Caco-2 (cell line): ENCODE results near the gene TMEM63B. TPM values are rescaled to one million over a fixed set of nuclear protein-coding genes. Genes with fewer than 3 reads are reported as not detected.
A peak's percentile ranks its signal among the peaks of the same experiment; 100 is the strongest.

Experiments used
- BruUV-seq: library from RNA; stranded (reverse); fragments of 400-500 nt; replicated peaks from 2 replicates; lab custom pipeline; 2021; lab: Mats Ljungman, UMichigan
- CTCF ChIA-PET: fragments of 300-600 bp; sonication (Branson Sonifier 250); formaldehyde crosslinking; loops from one replicate; lab custom pipeline; 2022; ENCODE audit warnings: antibody characterized with exemption; lab: Charles Lee
- POLR2A ChIA-PET: fragments of 300-600 bp; sonication (Branson Sonifier 250); formaldehyde crosslinking; loops from one replicate; lab custom pipeline; 2022; ENCODE audit warnings: antibody characterized with exemption; lab: Charles Lee
- DNase-seq, 2 experiments: peaks; one replicate each; pipeline versions ENCODE4 v3.0.0 to v3.0.0-alpha.2; 2020 to 2022
- H3K27me3 ChIP-seq: replicated peaks from 2 replicates; pipeline ENCODE4 v1.6.0; 2011; ENCODE audit warnings: low read length; ENCODE audit not compliant: control insufficient read depth, insufficient read depth
- H3K36me3 ChIP-seq: 2 replicates; pipeline ENCODE4 v1.5.1; 2011; ENCODE audit warnings: low read length; ENCODE audit not compliant: control insufficient read depth, insufficient read depth
- H3K4me1 ChIP-seq: fragments of 250-450 bp; sonication (Bioruptor Pico); 2 replicates; pipeline ENCODE4 v1.5.1; 2020; ENCODE audit warnings: mild to moderate bottlenecking
- H3K4me3 ChIP-seq: 2 replicates; pipeline ENCODE4 v1.5.1; 2011; ENCODE audit warnings: low read depth, mild to moderate bottlenecking, control low read depth, low read length
- H3K9me3 ChIP-seq: fragments of 250-450 bp; sonication (Bioruptor Pico); 2 replicates; pipeline ENCODE4 v1.5.1; 2020; ENCODE audit warnings: mild to moderate bottlenecking, moderate library complexity
- H3K27ac Mint-ChIP-seq: one replicate; pipeline ENCODE4 v1.8.0; 2022; ENCODE audit warnings: mixed read lengths; ENCODE audit not compliant: unreplicated experiment
- H3K27me3 Mint-ChIP-seq: one replicate; pipeline ENCODE4 v1.8.0; 2022; ENCODE audit warnings: mixed read lengths; ENCODE audit not compliant: insufficient read depth, unreplicated experiment
- H3K36me3 Mint-ChIP-seq: one replicate; pipeline ENCODE4 v1.8.0; 2022; ENCODE audit warnings: mild to moderate bottlenecking, mixed read lengths; ENCODE audit not compliant: insufficient read depth, unreplicated experiment
- H3K4me1 Mint-ChIP-seq: one replicate; pipeline ENCODE4 v1.8.0; 2022; ENCODE audit warnings: low read depth, mixed read lengths; ENCODE audit not compliant: unreplicated experiment
- H3K4me3 Mint-ChIP-seq: one replicate; pipeline ENCODE4 v1.8.0; 2022; ENCODE audit warnings: mild to moderate bottlenecking, moderate library complexity, mixed read lengths; ENCODE audit not compliant: unreplicated experiment
- H3K9me3 Mint-ChIP-seq: one replicate; pipeline ENCODE4 v1.8.0; 2022; ENCODE audit warnings: mixed read lengths; ENCODE audit not compliant: unreplicated experiment
- CTCF ChIP-seq, 2 experiments: fragments of 200-600 bp in 1 of 2; IDR thresholded peaks; 1 replicate in 1 of 2; 2 replicates in 1 of 2; pipeline versions ENCODE4 v1.5.1 to v1.8.0; 2011 to 2022; ENCODE audit warnings: antibody characterized with exemption in 1 of 2, control low read depth in 1 of 2, inconsistent platforms in 1 of 2, low read depth in 1 of 2, low read length in 1 of 2, mild to moderate bottlenecking in 1 of 2, moderate library complexity in 1 of 2; ENCODE audit not compliant: insufficient read depth in 1 of 2, severe bottlenecking in 1 of 2, unreplicated experiment in 1 of 2
- intact Hi-C: fragments of 100-400 bp; cut with micrococcal nuclease; formaldehyde crosslinking; loops from one replicate; pipeline ENCODE4 v1.10.0; 2022; ENCODE audit not compliant: unreplicated experiment
- total RNA-seq: library from RNA; stranded (reverse); gene quantifications from 2 replicates; pipeline ENCODE4 v1.2.3, GENCODE V29; 2022

The TMEM63B gene
- total RNA-seq, 1 experiment from 2014 or later = 28.2 TPM

DNA sequence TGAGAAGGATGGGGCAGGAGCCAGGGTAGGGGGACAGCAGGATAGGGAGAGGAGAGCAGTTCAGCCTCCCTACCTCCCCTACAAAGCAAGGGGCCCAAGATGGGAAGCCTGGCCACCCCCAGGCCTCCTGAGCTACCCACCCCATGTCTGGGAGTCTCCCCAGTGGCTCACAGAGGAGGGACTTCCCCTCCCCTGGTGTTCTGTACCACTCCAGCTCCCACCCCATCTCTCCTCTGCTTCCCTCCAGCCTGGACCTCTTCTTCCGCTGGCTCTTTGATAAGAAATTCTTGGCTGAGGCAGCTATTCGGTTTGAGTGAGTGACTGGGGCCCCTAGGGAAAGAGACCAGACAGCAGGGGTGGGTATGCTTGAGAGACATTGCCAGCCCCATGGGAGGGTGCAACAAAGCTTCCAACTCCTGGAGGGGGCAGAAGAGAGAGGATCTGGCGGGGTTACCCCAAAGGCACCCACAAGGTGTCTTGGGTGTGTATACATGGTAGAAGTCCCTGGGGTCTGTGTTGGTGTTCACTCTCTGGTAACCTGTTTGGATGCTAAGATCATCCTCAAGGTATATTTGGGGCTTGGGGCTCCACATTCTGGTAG, 23.1 kb downstream of the TMEM63B start:
- CTCF ChIA-PET = no interaction called here
- POLR2A ChIA-PET = no interaction called here
- no peak for DNase-seq
- Histone ChIP-seq H3K36me3 (peaks cover 4% of the 10 kb centered on the region), H3K4me3 (no peak overlapping the region), H3K9me3 (no peaks in the 10 kb centered on the region), H3K4me1 (no peaks in the 10 kb centered on the region; the same call in 1 of the 2 replicates), H3K27me3 (no peaks in the 10 kb centered on the region)
- intact Hi-C loops = no loop called here
- no peak for TF ChIP-seq CTCF (IDR thresholded peaks at IDR 0.05; ENCODE audit: insufficient read depth in 1 of 2, low read depth in 1 of 2, low read length in 1 of 2, severe bottlenecking in 1 of 2, unreplicated experiment in 1 of 2)
- H3K27me3 Mint-ChIP-seq = no peaks in the 10 kb centered on the region
- H3K9me3 Mint-ChIP-seq = no peaks in the 10 kb centered on the region
- BruUV-seq = no TSS peak
- no peaks in the 10 kb centered on the region for H3K4me1 Mint-ChIP-seq
- H3K36me3 Mint-ChIP-seq = peaks cover 13% of the 10 kb centered on the region
- no peak overlapping the region for H3K27ac Mint-ChIP-seq
- H3K4me3 Mint-ChIP-seq = no peak overlapping the region

DNA sequence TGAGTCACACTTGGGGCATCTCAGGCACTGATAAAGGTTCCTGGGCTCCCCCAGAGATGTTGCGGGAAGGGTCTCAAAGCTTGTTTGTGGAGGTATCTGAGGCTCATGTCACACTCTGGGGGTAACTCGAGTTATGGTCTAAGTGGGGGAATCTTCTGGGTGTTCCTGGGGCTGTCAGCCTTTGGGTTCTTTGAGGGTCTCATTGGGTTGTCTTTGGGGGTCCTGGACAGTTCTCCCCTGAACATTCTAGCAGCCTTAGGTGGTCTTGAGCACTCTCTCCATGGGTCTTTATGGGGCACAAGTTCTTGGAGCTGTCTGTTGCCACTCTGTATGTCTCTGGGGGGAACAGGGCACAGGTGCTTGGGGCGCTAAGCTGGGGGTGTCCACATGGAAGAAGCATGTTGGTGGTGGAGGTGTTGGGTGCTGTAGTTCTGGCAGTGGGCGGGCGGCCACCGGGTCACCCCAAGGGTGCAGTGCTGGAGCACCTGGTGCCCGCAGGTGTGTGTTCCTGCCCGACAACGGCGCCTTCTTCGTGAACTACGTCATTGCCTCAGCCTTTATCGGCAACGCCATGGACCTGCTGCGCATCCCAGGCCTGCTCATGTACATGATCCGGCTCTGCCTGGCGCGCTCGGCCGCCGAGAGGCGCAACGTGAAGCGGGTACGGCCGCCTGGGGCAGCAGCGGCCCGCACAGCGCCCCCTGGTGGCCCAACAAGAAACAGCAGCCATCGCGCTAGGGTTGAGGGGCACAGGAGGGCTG, 24.2 kb downstream of the TMEM63B start:
- Histone ChIP-seq H3K36me3 (peaks cover 2% of the 10 kb centered on the region; the same call in 1 of the 2 replicates), H3K27me3 (no peaks in the 10 kb centered on the region), H3K4me3 (no peak overlapping the region), H3K4me1 (peaks cover 11% of the 10 kb centered on the region), H3K9me3 (no peaks in the 10 kb centered on the region)
- no TSS peak for BruUV-seq
- Mint-ChIP-seq H3K9me3 (no peaks in the 10 kb centered on the region), H3K36me3 (peaks cover 13% of the 10 kb centered on the region), H3K27me3 (no peaks in the 10 kb centered on the region), H3K4me1 (peaks cover 6% of the 10 kb centered on the region), H3K4me3 (no peak overlapping the region), H3K27ac (no peak overlapping the region)
- TF ChIP-seq CTCF (IDR thresholded peaks at IDR 0.05; ENCODE audit: insufficient read depth in 1 of 2, low read depth in 1 of 2, low read length in 1 of 2, severe bottlenecking in 1 of 2, unreplicated experiment in 1 of 2) = peak; percentile 70 to 97
- DNase-seq = peak in 1 of 2 experiments; percentile 53
- POLR2A ChIA-PET = no interaction called here
- intact Hi-C loops = no loop called here
- CTCF ChIA-PET = interaction anchor here (1.0 kb wide), 1 partner anchor 54 kb away, joined by 3 read pairs; no protein-coding TSS in a partner anchor

DNA sequence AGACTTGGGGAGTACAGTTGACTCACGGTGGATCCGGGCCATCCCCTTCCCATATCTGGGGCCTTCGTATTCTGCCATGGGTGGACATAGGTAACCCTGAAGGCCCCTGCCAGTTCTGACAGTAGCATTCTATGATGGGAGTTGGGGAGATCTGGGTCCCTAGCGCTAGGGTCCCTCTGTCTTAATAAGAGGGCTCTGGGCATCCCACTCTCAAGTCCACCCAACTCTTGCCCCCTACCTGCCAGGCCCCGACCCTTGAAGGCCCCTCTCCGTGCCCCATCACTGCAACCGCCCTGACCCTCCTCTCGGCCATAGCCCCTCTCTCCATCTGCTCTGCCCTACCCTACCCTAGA, 24.7 kb downstream of the TMEM63B start:
- Mint-ChIP-seq H3K27me3 (no peaks in the 10 kb centered on the region), H3K4me3 (no peak overlapping the region), H3K36me3 (peaks cover 13% of the 10 kb centered on the region), H3K4me1 (peaks cover 12% of the 10 kb centered on the region), H3K9me3 (no peaks in the 10 kb centered on the region), H3K27ac (no peak overlapping the region)
- BruUV-seq = no TSS peak
- ChIA-PET POLR2A (no interaction called here), CTCF (interaction anchor here (1.0 kb wide), 1 partner anchor 55 kb away, joined by 3 read pairs; no protein-coding TSS in a partner anchor)
- Histone ChIP-seq H3K4me3 (no peak overlapping the region), H3K4me1 (peaks cover 17% of the 10 kb centered on the region), H3K9me3 (no peaks in the 10 kb centered on the region), H3K27me3 (no peaks in the 10 kb centered on the region), H3K36me3 (peaks cover 2% of the 10 kb centered on the region; the same call in 1 of the 2 replicates)
- no peak for DNase-seq
- no peak for TF ChIP-seq CTCF (IDR thresholded peaks at IDR 0.05; ENCODE audit: insufficient read depth in 1 of 2, low read depth in 1 of 2, low read length in 1 of 2, severe bottlenecking in 1 of 2, unreplicated experiment in 1 of 2)
- intact Hi-C loops = no loop called here
